ENCODE data around the gene FIP1L1.

Gene FIP1L1

GRCh38 chr4:53476232-53477037, 99.0 kb downstream of the FIP1L1 start:
- DNase-seq (ENCODE audit: low read depth) = no peak

DNA sequence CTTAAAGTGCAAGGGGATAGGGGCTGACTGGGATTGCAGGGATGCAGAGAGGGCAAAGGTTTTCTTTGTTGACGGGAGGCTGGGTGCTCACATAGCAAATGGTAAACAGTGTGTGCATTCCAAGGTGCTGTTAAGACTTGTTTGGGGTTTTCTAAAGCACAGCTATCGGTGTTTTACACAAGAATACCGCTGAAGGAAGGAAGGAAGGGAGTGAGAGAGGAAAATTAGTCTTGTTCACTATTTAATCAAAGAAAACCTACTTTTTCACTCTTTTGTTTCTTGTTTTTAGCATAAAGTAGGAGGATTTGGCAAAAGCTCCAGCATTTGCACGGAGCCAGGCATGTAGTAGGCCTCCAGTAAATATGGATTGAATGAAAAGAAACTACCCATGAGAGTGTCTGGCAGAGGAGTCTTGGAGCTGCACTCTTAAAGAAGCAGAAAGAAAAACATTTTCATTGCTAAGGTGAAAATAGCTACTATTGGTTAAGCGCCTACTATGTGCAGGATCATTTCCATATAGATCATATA, 99.7 kb downstream of the FIP1L1 start:
- no peak for DNase-seq (ENCODE audit: low read depth)

- no peak for DNase-seq (ENCODE audit: low read depth)
Measured at GRCh38 chr4:53477636-53478035, 100.2 kb downstream of the FIP1L1 start.

DNA sequence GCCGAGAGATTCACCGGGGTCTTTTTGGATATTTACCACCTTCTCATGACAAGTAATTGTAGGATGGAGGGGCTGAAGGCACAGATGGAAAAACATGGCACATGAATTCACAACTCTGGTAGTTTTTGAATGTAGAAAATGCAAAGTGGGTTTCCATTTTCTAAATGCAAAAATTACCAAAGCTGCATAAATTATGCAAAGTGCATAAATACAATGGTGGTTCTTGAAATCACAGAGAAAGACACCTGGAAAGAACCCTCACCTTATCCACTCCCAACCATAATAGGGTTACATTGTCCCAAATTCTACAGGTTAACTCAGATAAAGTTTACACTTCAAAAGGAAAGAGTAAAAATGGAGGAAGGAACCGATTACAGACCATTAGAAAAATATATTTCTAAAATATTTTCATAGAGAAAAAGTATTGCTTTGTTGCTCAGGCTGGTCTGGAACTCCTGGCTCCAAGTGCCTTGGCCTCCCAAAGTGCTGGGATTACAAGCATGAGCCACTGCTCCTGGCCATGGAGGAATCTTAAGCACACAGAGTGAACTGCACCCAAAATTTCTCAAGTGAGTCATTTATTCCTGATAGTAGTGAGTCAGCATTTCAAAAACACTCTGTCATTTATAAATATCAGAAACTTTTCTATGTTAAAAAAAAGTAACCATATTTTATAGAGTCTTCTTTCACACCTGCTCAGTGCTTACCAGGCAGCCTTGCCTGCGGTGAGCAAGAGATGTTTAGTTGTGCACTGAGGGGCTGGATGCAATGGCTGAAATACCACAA, 101.4 kb downstream of the FIP1L1 start:
- DNase-seq (ENCODE audit: low read depth) = no peak

DNA sequence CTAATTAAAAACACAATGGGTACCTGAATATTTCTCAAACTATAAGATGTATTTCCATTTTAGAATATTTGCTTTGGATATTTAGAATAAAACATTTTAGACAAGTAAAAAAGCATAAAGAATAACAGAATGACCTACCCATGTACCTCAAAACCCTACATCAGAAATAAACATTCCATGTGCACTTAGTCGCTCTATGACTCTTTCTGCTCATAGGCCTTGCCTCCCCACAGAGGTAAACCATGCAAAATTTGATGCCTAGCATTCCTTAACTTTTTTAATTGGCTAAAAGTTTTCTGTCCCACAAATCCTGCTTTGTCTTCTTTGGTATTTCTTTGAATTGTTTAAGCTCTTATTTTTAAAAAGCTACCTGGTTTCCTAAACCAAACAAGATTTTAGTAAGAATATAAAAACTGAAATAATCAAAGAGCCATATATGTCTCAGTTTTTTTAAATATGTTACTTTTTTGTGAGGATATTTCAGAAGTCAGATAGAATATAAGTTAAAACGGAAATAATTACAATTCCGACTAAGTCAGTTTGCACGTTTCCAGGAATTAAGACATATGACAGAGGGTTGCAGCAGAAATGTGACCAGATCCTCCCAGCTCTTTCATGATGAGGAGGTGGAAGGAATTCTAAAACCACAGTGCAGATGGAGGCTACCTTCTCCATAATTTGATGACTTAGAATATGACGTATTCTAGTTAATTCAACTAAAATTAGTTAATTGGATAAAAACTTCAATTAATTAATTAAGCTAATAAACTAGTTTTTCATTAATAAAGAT, 102.5 kb downstream of the FIP1L1 start:
- DNase-seq (ENCODE audit: low read depth) = no peak

- no peak for DNase-seq (ENCODE audit: low read depth)
Measured at GRCh38 chr4:53480909-53481308, 103.5 kb downstream of the FIP1L1 start.

GRCh38 chr4:53481586-53481985, 104.1 kb downstream of the FIP1L1 start:
- DNase-seq (ENCODE audit: low read depth) = no peak

GRCh38 chr4:53483250-53483649, 105.8 kb downstream of the FIP1L1 start:
- no peak for DNase-seq (ENCODE audit: low read depth)

DNA sequence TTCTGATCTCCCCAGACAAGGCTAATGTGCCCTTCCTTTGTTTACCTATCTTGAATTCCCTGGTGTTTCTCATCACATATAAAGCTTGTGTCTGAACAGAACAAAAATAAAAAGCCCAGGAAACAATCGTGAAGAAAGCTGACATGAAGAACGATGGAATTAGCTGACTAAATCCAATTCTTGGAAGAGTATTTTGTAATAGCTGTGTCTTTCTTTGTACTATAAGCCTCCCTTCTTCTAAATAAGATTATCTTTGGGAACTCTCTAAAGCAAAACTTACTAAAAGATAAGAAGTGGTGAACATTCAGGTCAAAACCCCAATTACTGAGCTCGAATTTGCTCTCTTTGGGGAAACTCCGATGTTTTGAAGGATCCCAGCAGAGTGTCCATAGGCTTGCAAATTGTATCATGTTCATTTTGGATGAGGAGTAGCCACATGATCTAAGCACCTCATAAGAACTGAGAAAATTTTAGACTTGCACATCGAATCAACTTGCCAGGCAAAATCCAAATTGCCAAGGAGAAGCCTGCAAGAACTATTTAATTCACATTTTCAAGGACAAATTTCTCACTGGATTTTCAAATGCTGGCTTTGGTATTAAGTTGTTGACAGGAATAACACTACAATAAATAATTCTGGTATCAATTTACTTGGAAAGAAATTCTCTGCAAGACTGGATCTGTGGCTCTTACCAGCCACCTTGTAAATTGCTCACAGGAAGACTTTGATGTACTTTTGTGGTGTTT, 107.6 kb downstream of the FIP1L1 start:
- no peak for DNase-seq (ENCODE audit: low read depth)

DNA sequence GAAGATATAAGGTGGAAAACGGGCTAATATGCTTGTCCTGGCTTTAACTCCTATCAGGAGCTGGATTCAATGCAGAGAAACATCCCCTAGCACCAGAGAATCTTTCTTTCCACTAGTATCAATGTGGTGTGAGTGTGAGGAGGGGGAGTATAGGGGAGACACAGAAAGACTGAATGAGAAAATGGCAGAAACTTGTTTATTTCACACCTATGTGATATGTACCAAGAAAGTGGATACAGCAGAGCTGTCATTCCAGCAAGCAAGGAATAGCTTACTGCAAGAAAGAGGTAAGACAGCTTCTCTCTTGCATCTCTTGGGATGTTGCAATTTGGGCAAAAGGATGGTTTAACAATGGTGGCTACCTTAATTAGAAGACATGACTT, 108.2 kb downstream of the FIP1L1 start:
- DNase-seq (ENCODE audit: low read depth) = no peak

- no peak for DNase-seq (ENCODE audit: low read depth)
Measured at GRCh38 chr4:53487766-53488165, 110.3 kb downstream of the FIP1L1 start.

DNA sequence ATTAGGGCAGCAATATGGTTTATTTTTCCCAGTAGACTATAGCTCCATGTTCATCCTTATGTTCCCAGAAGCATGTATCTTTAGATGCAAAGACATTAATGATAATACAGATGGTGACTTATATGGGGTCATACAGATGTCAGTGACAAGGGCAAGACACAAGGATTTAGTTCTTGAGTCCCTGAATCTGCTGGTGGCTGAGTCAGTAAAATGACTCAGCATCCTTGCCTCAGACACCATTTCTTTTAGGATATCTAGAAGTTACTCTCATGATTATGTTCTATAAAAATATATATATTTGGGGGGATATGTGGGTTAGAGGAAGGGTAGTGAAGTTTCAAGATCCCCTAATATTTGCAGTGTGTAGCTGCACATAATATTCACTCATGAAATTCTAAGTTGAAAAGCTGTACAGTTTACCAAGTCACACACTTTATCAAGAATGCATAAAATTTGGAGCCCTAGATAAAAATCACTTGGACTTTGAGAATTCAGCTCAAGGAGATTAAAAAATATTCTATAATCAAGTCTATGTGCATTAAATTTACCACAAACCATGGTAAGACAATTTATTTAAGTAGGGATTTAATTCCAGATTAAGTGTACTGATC, 111.9 kb downstream of the FIP1L1 start:
- no peak for DNase-seq (ENCODE audit: low read depth)

GRCh38 chr4:53490161-53490956, 112.9 kb downstream of the FIP1L1 start:
- no peak for DNase-seq (ENCODE audit: low read depth)

- no peak for DNase-seq (ENCODE audit: low read depth)
Measured at GRCh38 chr4:53490965-53491622, 113.7 kb downstream of the FIP1L1 start.

DNA sequence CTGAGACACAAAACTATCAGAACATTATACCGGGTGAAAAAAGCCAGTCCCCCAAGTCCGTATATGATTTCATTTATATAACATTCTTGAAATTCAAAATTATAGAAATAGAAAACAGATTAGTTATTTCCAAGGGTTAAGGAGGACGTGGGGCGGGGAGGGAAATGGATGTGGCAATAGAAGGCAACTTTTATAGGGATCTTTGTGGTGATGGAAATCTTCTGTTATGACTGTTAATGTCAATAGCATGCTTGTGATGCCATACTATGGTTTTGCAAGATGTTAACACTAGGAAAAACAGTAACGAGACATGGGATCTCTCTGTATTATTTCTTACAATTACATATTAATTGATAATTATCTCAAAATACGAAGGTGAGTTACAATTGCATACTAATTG, 117.4 kb downstream of the FIP1L1 start:
- DNase-seq (ENCODE audit: low read depth) = no peak

GRCh38 chr4:53497487-53498244, 120.2 kb downstream of the FIP1L1 start:
- no peak for DNase-seq (ENCODE audit: low read depth)

DNA sequence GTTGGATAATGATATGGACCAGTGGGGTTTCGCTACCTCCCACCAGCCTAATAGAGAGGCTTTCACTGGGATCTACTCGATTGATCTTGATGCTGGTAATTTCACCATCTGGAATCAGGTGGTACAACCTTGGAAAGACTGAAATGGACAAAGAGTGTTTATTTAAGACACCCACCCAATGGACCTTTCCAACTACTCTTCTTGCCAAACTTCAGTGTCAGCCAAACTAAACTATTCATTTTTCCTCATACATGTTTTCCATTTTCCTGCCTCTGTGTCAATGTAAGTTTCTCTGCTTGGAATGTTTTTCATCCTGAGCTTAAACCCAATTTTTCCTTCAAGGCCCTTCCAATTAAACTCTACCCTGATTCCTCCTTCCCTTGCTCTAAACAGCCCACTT, 121.3 kb downstream of the FIP1L1 start:
- DNase-seq (ENCODE audit: low read depth) = no peak

DNA sequence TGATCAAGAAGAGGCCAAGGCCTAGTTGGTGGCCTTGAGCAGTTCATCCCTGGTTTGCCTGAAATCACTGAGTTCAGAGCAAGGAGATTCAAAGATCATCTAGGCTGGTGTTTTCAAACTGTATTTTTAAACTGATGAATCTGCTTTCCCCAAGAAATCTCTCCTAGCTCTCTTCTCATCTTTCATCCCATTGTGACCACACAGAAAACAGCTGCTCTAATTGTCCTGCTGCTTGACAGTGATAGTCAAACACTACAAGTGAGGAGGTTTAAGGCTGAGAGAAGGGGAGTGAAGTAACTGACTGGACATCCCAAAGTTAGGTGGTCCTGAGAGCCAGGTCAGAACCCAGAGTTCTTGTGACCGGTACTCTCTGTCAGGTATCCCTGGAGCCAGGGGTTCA, 122.3 kb downstream of the FIP1L1 start:
- DNase-seq (ENCODE audit: low read depth) = no peak

DNA sequence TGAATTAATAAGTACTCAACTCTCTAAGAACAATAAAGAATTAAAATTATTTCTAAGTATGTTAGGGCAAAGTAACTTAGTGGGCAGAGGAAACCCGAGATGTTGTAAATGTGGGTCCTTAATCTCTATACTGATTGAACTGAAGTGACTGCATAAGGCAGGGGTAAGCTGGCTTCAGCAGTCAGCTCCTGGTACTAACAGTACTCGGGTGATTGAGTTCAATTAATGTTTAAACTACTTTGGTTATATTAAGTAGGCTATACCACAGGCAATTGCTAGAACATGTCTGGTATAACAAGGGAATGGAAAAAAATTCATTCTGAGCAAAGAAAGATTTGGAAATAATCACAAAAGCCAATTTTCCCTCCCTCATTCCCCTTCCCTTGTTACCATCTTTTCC, 123.1 kb downstream of the FIP1L1 start:
- DNase-seq (ENCODE audit: low read depth) = no peak
